Omental fat pad (tissue), 4 donors: ENCODE results near the gene ERF. TPM values are rescaled to one million over a fixed set of nuclear protein-coding genes. Genes with fewer than 3 reads are reported as not detected.
A peak's percentile ranks its signal among the peaks of the same experiment; 100 is the strongest.

Experiments
- ATAC-seq: fragments of 150-250 bp; one replicate; pipeline ENCODE4 v1.9.1; 2016; ENCODE audit warnings: mild to moderate bottlenecking, moderate library complexity; ENCODE audit not compliant: low FRiP score
- DNase-seq: peaks from one replicate; pipeline ENCODE4 v3.0.0-alpha.2; 2019; ENCODE audit warnings: low spot score
- total RNA-seq, 4 donors: library from RNA; depleted of rRNA; stranded (reverse); fragments of >200 nt; gene quantifications; one replicate each; pipeline ENCODE4 v1.1.0, GENCODE V29; 2016
- TF ChIP-seq, protein P1 (sequence below), 3 donors: fragments of 450-650 bp; IDR thresholded peaks; one replicate each; pipeline ENCODE4 v1.5.1; 2016 to 2017; ENCODE audit warnings: antibody characterized with exemption in 3 of 3, mild to moderate bottlenecking in 3 of 3, moderate library complexity in 2 of 3

The ERF gene
- total RNA-seq, 4 donors from 2014 or later, result 21.2 to 52.8 (median 34.8) TPM

GRCh38 chr19:42253245-42254088, 1.5 kb downstream of the ERF start:
- DNase-seq (no peak), ATAC-seq (peak; percentile 12)
- TF ChIP-seq, protein P1, sequence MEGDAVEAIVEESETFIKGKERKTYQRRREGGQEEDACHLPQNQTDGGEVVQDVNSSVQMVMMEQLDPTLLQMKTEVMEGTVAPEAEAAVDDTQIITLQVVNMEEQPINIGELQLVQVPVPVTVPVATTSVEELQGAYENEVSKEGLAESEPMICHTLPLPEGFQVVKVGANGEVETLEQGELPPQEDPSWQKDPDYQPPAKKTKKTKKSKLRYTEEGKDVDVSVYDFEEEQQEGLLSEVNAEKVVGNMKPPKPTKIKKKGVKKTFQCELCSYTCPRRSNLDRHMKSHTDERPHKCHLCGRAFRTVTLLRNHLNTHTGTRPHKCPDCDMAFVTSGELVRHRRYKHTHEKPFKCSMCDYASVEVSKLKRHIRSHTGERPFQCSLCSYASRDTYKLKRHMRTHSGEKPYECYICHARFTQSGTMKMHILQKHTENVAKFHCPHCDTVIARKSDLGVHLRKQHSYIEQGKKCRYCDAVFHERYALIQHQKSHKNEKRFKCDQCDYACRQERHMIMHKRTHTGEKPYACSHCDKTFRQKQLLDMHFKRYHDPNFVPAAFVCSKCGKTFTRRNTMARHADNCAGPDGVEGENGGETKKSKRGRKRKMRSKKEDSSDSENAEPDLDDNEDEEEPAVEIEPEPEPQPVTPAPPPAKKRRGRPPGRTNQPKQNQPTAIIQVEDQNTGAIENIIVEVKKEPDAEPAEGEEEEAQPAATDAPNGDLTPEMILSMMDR (IDR thresholded peaks at IDR 0.05), result no peak

DNA sequence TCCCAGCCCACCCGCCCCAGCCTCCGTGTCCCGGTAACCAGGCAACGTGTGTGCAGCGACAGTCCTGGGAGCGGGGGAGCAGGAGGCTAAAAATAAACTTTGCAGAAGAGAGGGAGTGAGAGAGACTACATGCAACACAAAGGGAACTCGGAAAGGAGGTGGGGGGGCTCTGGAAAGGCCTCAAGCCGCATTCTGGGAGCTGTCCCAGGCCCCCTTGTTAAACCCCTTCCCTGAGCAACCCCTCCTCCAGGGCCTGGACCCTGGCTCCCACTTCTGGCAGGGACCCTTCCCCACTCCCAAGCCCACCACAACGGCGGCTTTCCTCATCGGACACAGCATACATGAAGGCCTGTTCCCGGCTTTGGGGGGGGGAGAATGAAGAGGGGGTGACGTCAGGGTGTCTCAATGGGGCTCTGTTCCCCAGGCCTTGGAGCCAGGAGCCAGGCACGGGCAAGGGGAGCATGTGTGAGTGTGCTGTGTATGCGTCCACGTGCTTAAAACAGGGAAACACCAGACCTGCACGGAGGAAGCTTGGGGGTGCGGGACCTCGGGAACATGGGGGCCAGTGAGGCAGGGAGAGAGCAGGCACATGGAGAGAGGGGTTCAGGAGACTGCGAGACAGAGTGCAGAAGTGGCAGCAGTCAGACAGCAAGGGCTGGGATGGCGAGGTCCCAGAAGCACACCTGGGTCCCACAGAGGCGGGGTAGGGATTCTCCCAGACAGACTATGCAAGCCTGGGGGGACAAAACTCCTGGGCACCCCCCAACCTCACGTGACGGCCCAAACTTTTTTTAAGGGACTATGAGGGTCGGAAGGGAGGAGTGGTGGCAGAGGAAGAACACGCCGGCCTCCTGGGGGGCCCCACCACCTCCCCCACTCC, 2.3 kb downstream of the ERF start:
- TF ChIP-seq, protein P1 (IDR thresholded peaks at IDR 0.05), result no peak
- no peak for DNase-seq
- ATAC-seq, result no peak

- ATAC-seq (no peak), DNase-seq (no peak)
- TF ChIP-seq, protein P1 (IDR thresholded peaks at IDR 0.05), result no peak
These were observed 3.2 kb downstream of the ERF start for GRCh38 chr19:42251572-42252358.

DNA sequence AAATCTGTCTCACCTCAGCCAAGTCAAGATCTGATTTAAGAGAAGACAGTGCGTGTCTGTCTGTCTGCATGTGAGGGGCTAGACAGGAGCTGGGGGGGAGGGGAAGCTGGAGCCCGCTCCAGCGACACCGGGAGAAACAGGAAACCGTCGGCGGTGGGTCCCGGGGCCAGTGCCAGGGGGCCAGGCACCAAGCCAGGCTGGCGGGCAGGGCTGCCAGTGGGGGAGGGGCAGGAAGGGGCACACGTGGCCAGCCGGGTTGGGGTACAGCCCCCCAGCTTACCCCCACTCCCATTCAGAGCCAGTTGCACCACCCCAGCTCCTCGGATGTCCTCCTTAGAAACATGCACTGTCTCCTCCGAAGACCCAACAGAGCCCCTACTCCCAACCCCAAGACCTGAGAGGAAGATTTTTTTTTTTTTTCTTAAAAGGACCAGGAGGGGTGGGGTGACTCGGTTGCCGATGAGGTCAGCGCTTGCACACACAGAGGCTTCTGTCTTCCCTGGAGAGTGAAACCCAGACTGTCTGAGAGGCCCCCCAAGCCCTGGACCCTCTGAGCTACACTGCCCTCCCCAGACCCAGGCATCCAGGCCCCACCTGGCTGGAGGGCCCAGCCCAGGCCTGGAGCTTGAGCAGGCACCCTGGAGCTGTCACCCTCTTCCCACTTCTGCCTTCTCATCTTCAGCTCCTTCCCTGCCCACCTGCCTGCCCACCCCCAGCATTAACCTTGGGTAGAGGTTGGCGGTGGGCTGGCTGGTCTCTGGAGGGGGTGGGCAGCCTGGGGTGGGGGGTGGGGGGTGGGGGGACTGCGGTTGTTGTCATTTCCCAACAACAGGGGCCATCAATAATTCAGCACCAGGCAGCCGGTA, 4.0 kb downstream of the ERF start:
- no peak for DNase-seq
- no peak for ATAC-seq
- TF ChIP-seq, protein P1 (IDR thresholded peaks at IDR 0.05), result no peak

- DNase-seq (no peak), ATAC-seq (no peak)
- TF ChIP-seq, protein P1 (IDR thresholded peaks at IDR 0.05), result no peak
These were observed 4.7 kb downstream of the ERF start for GRCh38 chr19:42250183-42250665.

GRCh38 chr19:42249769-42250168, 5.2 kb downstream of the ERF start:
- no peak for ATAC-seq
- TF ChIP-seq, protein P1 (IDR thresholded peaks at IDR 0.05), result no peak
- no peak for DNase-seq
